A549 (cell line): ENCODE results near the gene P4HA2. TPM values are rescaled to one million over a fixed set of nuclear protein-coding genes. Genes with fewer than 3 reads are reported as not detected.

Experiments
- ATAC-seq, 2 experiments: fragments of 200-7000 bp in 1 of 2; fragments of >200 bp in 1 of 2; cut with Nextera tagmentation in 1 of 2; cut with Tn5 transposase in 1 of 2; 3 replicates each; pipeline versions ENCODE4 v1.8.0 to v1.9.1; 2018 to 2020; ENCODE audit warnings: mild to moderate bottlenecking in 1 of 2, moderate library complexity in 1 of 2
- CTCF ChIA-PET: fragments of 300-600 bp; sonication (Branson Sonifier 250); formaldehyde crosslinking; extraction: SDS; loops from one replicate; lab custom pipeline; 2021; ENCODE audit warnings: antibody characterized with exemption, inconsistent platforms; lab: Yijun Ruan, JAX
- POLR2A ChIA-PET: fragments of 350-600 bp; formaldehyde crosslinking; extraction: SDS; loops from one replicate; lab custom pipeline; 2021; ENCODE audit warnings: antibody characterized with exemption, inconsistent platforms; lab: Yijun Ruan, JAX
- DNase-seq, 2 experiments: peaks; one replicate each; pipeline versions ENCODE4 v3.0.0 to v3.0.0-alpha.2; 2011 to 2016; ENCODE audit warnings: low read depth in 1 of 2, low spot score in 1 of 2
- FAIRE-seq: peaks from 2 replicates; lab custom pipeline; 2011; peaks lifted over from hg19 to GRCh38; lab: Jason Lieb, UNC
- H3K27ac ChIP-seq, 2 experiments: fragments of >200 bp; sonication (Bioruptor Twin); formaldehyde crosslinking; 3 replicates each; pipeline ENCODE4 v1.5.1; 2016 to 2017
- H3K4me1 ChIP-seq: fragments of >200 bp; sonication (Bioruptor Twin); formaldehyde crosslinking; 3 replicates; pipeline ENCODE4 v1.6.1; 2016
- H3K4me2 ChIP-seq: fragments of >200 bp; sonication (Bioruptor Twin); formaldehyde crosslinking; 3 replicates; pipeline ENCODE4 v1.6.1; 2016
- H3K4me3 ChIP-seq: fragments of >200 bp; sonication (Bioruptor Twin); formaldehyde crosslinking; 3 replicates; pipeline ENCODE4 v1.5.1; 2016
- H3K9me3 ChIP-seq: fragments of >200 bp; sonication (Bioruptor Twin); formaldehyde crosslinking; 3 replicates; pipeline ENCODE4 v1.6.1; 2016
- CBX8 ChIP-seq: fragments of 200-600 bp; sonication (generic); IDR thresholded peaks from 2 replicates; pipeline ENCODE4 v1.6.1; 2016
- CEBPB ChIP-seq, 2 experiments: fragments of >200 bp in 1 of 2; sonication (Bioruptor Twin) in 1 of 2; formaldehyde crosslinking in 1 of 2; IDR thresholded peaks; 2 replicates each; pipeline ENCODE4 v1.6.1; 2012 to 2016
- EHF ChIP-seq: fragments of 250-450 bp; sonication (Bioruptor Pico); IDR thresholded peaks from 2 replicates; pipeline ENCODE4 v1.5.0; 2020; ENCODE audit warnings: mild to moderate bottlenecking
- FOSL2 ChIP-seq, 2 experiments: fragments of 450-650 bp in 1 of 2; fragments of >200 bp in 1 of 2; sonication (Bioruptor Twin) in 1 of 2; formaldehyde crosslinking; IDR thresholded peaks; 2 replicates each; pipeline versions ENCODE4 v1.5.0 to v1.6.1; 2016 to 2020; ENCODE audit warnings: mild to moderate bottlenecking in 1 of 2, moderate library complexity in 1 of 2
- HMGXB4 ChIP-seq: fragments of 250-450 bp; sonication (Bioruptor Pico); IDR thresholded peaks from 2 replicates; pipeline ENCODE4 v1.5.0; 2021; ENCODE audit warnings: mild to moderate bottlenecking, moderate library complexity, borderline replicate concordance
- HOXA7 ChIP-seq: fragments of 250-450 bp; sonication (Bioruptor Pico); IDR thresholded peaks from 2 replicates; pipeline ENCODE4 v1.5.0; 2020; ENCODE audit warnings: mild to moderate bottlenecking, moderate library complexity
- HOXB13 ChIP-seq: fragments of 250-450 bp; sonication (Bioruptor Pico); IDR thresholded peaks from 2 replicates; pipeline ENCODE4 v1.5.0; 2020; ENCODE audit warnings: low read depth, mild to moderate bottlenecking, moderate library complexity
- JUNB ChIP-seq: fragments of >200 bp; sonication (Bioruptor Twin); formaldehyde crosslinking; IDR thresholded peaks from 2 replicates; pipeline ENCODE4 v1.6.1; 2016
- KDM1A ChIP-seq: fragments of 200-600 bp; sonication (generic); IDR thresholded peaks from 2 replicates; pipeline ENCODE4 v1.6.1; 2016; ENCODE audit warnings: low read depth, mild to moderate bottlenecking
- MYC ChIP-seq: IDR thresholded peaks from 2 replicates; pipeline ENCODE4 v1.6.1; 2012; ENCODE audit warnings: mild to moderate bottlenecking, inconsistent platforms, low read length, improper control_type of control experiment, borderline replicate concordance
- NR3C1 ChIP-seq: fragments of >200 bp; sonication (Bioruptor Twin); formaldehyde crosslinking; IDR thresholded peaks from 3 replicates; pipeline ENCODE4 v1.6.1; 2017
- PBX3 ChIP-seq: IDR thresholded peaks from 2 replicates; pipeline ENCODE4 v1.6.1; 2012
- PHF8 ChIP-seq: fragments of 200-600 bp; sonication (generic); IDR thresholded peaks from 2 replicates; pipeline ENCODE4 v1.6.1; 2016; ENCODE audit warnings: low read depth, mild to moderate bottlenecking, antibody characterized with exemption, moderate library complexity, borderline replicate concordance
- POLR2A ChIP-seq: IDR thresholded peaks from 2 replicates; pipeline ENCODE4 v1.6.1; 2012; ENCODE audit warnings: mild to moderate bottlenecking, low read length
- RAD21 ChIP-seq, 2 experiments: fragments of >200 bp in 1 of 2; sonication (Bioruptor Twin) in 1 of 2; formaldehyde crosslinking in 1 of 2; IDR thresholded peaks in 1 of 2; conservative IDR thresholded peaks in 1 of 2; 2 replicates in 1 of 2; 3 replicates in 1 of 2; pipeline ENCODE4 v1.6.1; 2012 to 2018; ENCODE audit warnings: inconsistent platforms in 1 of 2
- RARB ChIP-seq: fragments of 250-450 bp; sonication (Bioruptor Pico); IDR thresholded peaks from 2 replicates; pipeline ENCODE4 v1.8.0; 2021; ENCODE audit warnings: mild to moderate bottlenecking, moderate library complexity
- RCOR1 ChIP-seq: fragments of 150-350 bp; IDR thresholded peaks from 2 replicates; pipeline ENCODE4 v1.6.1; 2014; ENCODE audit warnings: antibody characterized with exemption, low read length, low read depth
- SMC3 ChIP-seq: fragments of >200 bp; sonication (Bioruptor Twin); formaldehyde crosslinking; IDR thresholded peaks from 3 replicates; pipeline ENCODE4 v1.6.1; 2018; ENCODE audit warnings: inconsistent platforms
- SREBF2 ChIP-seq: fragments of 450-650 bp; IDR thresholded peaks from 2 replicates; pipeline ENCODE4 v1.6.1; 2014; ENCODE audit warnings: mild to moderate bottlenecking, moderate library complexity
- WGBS: methylation state at CpG from one replicate; pipeline ENCODE4 v1.1.6; 2017; ENCODE audit errors: missing lambda C conversion rate; 5-methylcytosine and 5-hydroxymethylcytosine counted together
- polyA plus RNA-seq, 4 experiments: library from polyadenylated mRNA; depleted of rRNA in 3 of 4; stranded (reverse); fragments of >200 nt; fragmentation: RNase III in 1 of 4; extraction: RNeasy Plus Mini Kit Qiagen cat#74134 plus additional on column Dnase treatment in 1 of 4; gene quantifications; 2 replicates in 3 of 4; 3 replicates in 1 of 4; pipeline ENCODE4 v1.2.3, GENCODE V29; 2011 to 2017
- TF ChIP-seq, protein P1 (sequence below): fragments of 150-350 bp; IDR thresholded peaks from 2 replicates; pipeline ENCODE4 v1.6.1; 2014; ENCODE audit warnings: low read depth, mild to moderate bottlenecking, low read length
- TF ChIP-seq, protein P2 (sequence below): fragments of >200 bp; sonication (Bioruptor Twin); formaldehyde crosslinking; IDR thresholded peaks from 3 replicates; pipeline ENCODE4 v1.5.1; 2016

P4HA2 gene
- polyA plus RNA-seq, 2 of the 4 experiments (the other 2 are of a cell fraction): 36.4 to 45.0 TPM

DNA sequence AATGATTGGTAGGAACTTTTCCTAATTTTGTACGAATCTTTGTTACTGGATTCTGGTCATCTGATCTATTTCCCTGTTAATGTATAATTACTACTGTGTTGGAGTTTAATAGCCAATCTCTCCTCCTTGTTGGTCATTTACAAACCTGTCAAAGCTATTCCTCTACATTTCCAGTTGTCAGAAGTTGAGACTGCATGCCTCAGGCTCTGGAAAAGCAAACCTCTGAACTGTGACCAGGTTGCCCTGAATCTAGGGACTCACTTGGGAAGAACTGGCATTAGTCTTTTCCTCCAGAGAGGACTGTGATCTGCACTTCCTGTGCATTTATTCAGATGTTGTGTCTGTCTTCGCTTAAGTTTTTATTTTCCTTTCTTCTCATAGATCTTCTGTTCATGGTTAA is 46.0 kb upstream of the P4HA2 start:
- Histone ChIP-seq H3K9me3 (no peaks in the 10 kb centered on the region), H3K4me1 (peaks cover 6% of the 10 kb centered on the region; the same call in 1 of the 3 replicates), H3K4me2 (no peak overlapping the region), H3K4me3 (no peak overlapping the region), H3K27ac (peak overlapping the region in 1 of 2 experiments; percentile 17; a peak in 2 of 6 replicates)
- WGBS: 61% methylated on average over 2 of the region's 2 CpGs
- FAIRE-seq (no peak), ATAC-seq (no peak), DNase-seq (no peak)
- POLR2A ChIA-PET: interaction anchor here (1.9 kb wide), 1 partner anchor 20 kb away, joined by 13 read pairs; the partner anchor contains the start of gene SLC22A4
- TF ChIP-seq EHF (CRISPR knock-in tag): no peak
- TF ChIP-seq JUNB: no peak
- TF ChIP-seq FOSL2 (IDR thresholded peaks at IDR 0.05): no peak
- TF ChIP-seq FOSL2 (CRISPR knock-in tag; IDR thresholded peaks at IDR 0.05): no peak
- TF ChIP-seq MYC: no peak
- no peak for TF ChIP-seq PHF8
- TF ChIP-seq, protein P1, sequence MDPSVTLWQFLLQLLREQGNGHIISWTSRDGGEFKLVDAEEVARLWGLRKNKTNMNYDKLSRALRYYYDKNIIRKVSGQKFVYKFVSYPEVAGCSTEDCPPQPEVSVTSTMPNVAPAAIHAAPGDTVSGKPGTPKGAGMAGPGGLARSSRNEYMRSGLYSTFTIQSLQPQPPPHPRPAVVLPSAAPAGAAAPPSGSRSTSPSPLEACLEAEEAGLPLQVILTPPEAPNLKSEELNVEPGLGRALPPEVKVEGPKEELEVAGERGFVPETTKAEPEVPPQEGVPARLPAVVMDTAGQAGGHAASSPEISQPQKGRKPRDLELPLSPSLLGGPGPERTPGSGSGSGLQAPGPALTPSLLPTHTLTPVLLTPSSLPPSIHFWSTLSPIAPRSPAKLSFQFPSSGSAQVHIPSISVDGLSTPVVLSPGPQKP: no peak
- no peak for TF ChIP-seq CBX8
- TF ChIP-seq HOXA7 (CRISPR knock-in tag): no peak
- no peak for TF ChIP-seq RCOR1
- TF ChIP-seq CEBPB (IDR thresholded peaks at IDR 0.05): no peak
- TF ChIP-seq PBX3: no peak
- no peak for TF ChIP-seq HMGXB4 (CRISPR knock-in tag)
- no peak for TF ChIP-seq NR3C1
- TF ChIP-seq POLR2A: no peak
- no peak for TF ChIP-seq HOXB13 (CRISPR knock-in tag)
- CTCF ChIA-PET: interaction anchor here (1.1 to 3.3 kb wide), 15 partner anchors 8 to 228 kb away, joined by 3 to 63 read pairs (median 6); no protein-coding TSS in a partner anchor

DNA sequence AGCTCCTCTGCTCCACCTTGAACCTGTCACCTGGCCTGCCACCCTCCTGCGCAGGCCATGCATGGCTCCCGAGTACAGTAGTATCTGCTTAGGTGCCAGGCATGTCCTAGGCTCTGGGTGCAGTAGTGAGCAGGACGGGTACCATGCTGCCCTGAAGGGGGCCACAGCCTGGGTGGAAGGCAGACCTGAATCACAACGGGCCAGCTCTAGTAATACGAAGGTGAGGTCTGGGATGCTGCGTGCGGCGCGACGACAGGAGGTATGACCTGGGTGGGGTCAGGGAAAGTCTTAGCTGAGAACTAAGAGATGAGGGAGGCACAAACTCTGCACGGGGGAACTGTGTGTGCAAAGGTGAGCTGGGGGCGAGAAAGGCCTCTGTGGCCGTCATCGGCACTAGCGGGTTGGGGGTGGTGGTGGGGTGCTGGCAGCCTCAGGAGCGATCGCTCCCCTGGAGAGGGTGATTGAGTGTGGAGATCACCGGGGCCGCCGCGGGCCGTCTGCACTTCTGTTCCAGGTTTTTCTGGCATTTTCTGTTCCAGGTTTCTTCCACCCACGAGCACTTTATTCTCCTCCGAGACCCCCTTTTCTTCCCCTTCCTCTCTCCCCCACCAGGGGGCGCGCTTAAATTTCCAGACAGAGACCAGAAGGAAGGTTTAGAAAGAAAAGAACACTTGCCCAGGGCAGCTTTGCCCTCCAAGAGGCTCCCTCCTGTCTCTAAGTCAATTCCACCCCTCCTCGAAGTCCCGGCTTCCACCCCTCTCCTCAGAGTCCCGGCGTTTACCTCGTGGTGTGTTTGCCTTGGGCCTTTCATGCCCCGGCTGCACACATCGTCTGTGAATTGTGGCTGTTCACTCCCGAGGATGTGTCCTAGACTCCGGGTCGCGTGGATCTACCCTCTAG is 44.9 kb upstream of the P4HA2 start:
- ChIA-PET POLR2A (interaction anchor here (1.9 kb wide), 1 partner anchor 21 kb away, joined by 13 read pairs; the partner anchor contains the start of gene SLC22A4), CTCF (interaction anchor here (0.6 to 3.3 kb wide), 47 partner anchors 9 to 1038 kb away, joined by 3 to 63 read pairs (median 4); partner anchors contain the start of genes IRF1, PDLIM4, SLC22A4 and SLC22A5)
- ATAC-seq (peak; percentile 69 to 83; a peak in 5 of 6 replicates), FAIRE-seq (no peak)
- peak overlapping the region; percentile 46 to 78; a peak in 5 of 6 replicates for H3K27ac ChIP-seq
- H3K4me3 ChIP-seq: no peak overlapping the region
- TF ChIP-seq RAD21 (conservative IDR thresholded peaks at IDR 0.05 in 1 of 2, IDR thresholded peaks at IDR 0.05 in 1 of 2): peak; percentile 70 to 75
- TF ChIP-seq, protein P2, sequence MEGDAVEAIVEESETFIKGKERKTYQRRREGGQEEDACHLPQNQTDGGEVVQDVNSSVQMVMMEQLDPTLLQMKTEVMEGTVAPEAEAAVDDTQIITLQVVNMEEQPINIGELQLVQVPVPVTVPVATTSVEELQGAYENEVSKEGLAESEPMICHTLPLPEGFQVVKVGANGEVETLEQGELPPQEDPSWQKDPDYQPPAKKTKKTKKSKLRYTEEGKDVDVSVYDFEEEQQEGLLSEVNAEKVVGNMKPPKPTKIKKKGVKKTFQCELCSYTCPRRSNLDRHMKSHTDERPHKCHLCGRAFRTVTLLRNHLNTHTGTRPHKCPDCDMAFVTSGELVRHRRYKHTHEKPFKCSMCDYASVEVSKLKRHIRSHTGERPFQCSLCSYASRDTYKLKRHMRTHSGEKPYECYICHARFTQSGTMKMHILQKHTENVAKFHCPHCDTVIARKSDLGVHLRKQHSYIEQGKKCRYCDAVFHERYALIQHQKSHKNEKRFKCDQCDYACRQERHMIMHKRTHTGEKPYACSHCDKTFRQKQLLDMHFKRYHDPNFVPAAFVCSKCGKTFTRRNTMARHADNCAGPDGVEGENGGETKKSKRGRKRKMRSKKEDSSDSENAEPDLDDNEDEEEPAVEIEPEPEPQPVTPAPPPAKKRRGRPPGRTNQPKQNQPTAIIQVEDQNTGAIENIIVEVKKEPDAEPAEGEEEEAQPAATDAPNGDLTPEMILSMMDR: peak; percentile 85
- TF ChIP-seq SMC3: peak; percentile 82
- no peak for TF ChIP-seq HOXA7 (CRISPR knock-in tag)
- no peak for TF ChIP-seq RARB (CRISPR knock-in tag)
- TF ChIP-seq KDM1A: no peak
- no peak for TF ChIP-seq SREBF2
- TF ChIP-seq HOXB13 (CRISPR knock-in tag): no peak
- TF ChIP-seq, all 56 proteins: peak for 3
- no peaks in the 10 kb centered on the region for H3K9me3 ChIP-seq
- DNase-seq: peak; percentile 58 to 75
- H3K4me2 ChIP-seq: peak overlapping the region; percentile 35
- H3K4me1 ChIP-seq: peaks cover 7% of the 10 kb centered on the region; the same call in 1 of the 3 replicates
- WGBS: 52% methylated on average over 36 of the region's 37 CpGs
